Parathyroid adenoma (tissue), 2 donors: ENCODE measurements around the gene E2F3.

Experiments
- H2AFZ ChIP-seq: fragments of 300-600 bp; sonication (generic); one replicate; pipeline ENCODE4 v1.7.0; 2017; ENCODE audit warnings: antibody characterized with exemption, mild to moderate bottlenecking
- H3K27ac ChIP-seq: fragments of 300-600 bp; sonication (generic); one replicate; pipeline ENCODE4 v1.7.0; 2017
- H3K27me3 ChIP-seq: fragments of 300-600 bp; sonication (generic); one replicate; pipeline ENCODE4 v1.7.0; 2017; ENCODE audit warnings: low read length; ENCODE audit not compliant: control insufficient read depth, insufficient read depth
- H3K36me3 ChIP-seq: fragments of 300-600 bp; sonication (generic); one replicate; pipeline ENCODE4 v1.7.0; 2017; ENCODE audit warnings: low read length; ENCODE audit not compliant: control insufficient read depth, insufficient read depth
- H3K4me1 ChIP-seq: fragments of 300-600 bp; sonication (generic); one replicate; pipeline ENCODE4 v1.7.0; 2017; ENCODE audit warnings: control low read depth
- H3K4me2 ChIP-seq: fragments of 300-600 bp; sonication (generic); one replicate; pipeline ENCODE4 v1.7.0; 2017; ENCODE audit warnings: low read length
- H3K4me3 ChIP-seq: fragments of 300-600 bp; sonication (generic); one replicate; pipeline ENCODE4 v1.7.0; 2017; ENCODE audit warnings: low read depth, low read length
- H3K79me2 ChIP-seq: fragments of 300-600 bp; sonication (generic); one replicate; pipeline ENCODE4 v1.7.0; 2017; ENCODE audit warnings: control low read depth
- H3K9ac ChIP-seq: fragments of 300-600 bp; sonication (generic); one replicate; pipeline ENCODE4 v1.7.0; 2017; ENCODE audit warnings: mild to moderate bottlenecking
- H3K9me3 ChIP-seq: fragments of 300-600 bp; sonication (generic); one replicate; pipeline ENCODE4 v1.7.0; 2017; ENCODE audit warnings: low read length; ENCODE audit not compliant: control insufficient read depth
- TF ChIP-seq, protein P1 (sequence below): fragments of 300-600 bp; sonication (generic); IDR thresholded peaks from one replicate; pipeline ENCODE4 v1.7.0; 2017; ENCODE audit warnings: antibody characterized with exemption, mild to moderate bottlenecking
- donor health status: primary hyperparathyroidism.

The E2F3 gene

DNA sequence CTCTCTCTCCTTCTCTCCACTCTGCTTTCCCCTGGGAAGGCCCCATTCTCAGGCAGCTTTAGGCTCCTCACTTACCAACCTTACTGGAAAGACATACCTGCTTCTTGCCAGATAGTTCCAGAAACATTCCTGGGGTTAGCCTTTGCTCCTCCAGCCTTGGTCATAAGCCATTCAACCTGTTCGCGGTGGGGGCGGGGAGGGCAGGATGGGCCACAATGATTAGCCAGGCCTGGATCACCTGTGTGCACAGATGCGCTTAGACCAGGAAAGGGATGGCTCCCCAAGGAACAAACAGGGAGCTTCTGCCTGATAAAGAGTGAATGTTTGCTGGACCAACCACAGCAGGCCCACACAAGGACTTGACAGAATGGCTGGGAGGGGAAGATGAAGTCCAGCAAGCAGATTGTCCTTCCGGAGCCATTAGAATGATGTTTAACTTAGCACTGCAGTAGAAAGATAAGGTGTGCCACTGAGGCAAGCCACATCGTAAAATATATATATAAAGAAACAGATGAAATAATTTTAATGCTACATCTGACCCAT lies 74.9 kb downstream of the E2F3 start:
- no peaks in the 10 kb centered on the region for H3K9me3 ChIP-seq
- no peak overlapping the region for H3K27ac ChIP-seq
- H3K79me2 ChIP-seq = no peaks in the 10 kb centered on the region
- no peaks in the 10 kb centered on the region for H3K4me1 ChIP-seq
- TF ChIP-seq, protein P1, sequence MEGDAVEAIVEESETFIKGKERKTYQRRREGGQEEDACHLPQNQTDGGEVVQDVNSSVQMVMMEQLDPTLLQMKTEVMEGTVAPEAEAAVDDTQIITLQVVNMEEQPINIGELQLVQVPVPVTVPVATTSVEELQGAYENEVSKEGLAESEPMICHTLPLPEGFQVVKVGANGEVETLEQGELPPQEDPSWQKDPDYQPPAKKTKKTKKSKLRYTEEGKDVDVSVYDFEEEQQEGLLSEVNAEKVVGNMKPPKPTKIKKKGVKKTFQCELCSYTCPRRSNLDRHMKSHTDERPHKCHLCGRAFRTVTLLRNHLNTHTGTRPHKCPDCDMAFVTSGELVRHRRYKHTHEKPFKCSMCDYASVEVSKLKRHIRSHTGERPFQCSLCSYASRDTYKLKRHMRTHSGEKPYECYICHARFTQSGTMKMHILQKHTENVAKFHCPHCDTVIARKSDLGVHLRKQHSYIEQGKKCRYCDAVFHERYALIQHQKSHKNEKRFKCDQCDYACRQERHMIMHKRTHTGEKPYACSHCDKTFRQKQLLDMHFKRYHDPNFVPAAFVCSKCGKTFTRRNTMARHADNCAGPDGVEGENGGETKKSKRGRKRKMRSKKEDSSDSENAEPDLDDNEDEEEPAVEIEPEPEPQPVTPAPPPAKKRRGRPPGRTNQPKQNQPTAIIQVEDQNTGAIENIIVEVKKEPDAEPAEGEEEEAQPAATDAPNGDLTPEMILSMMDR = no peak
- H2AFZ ChIP-seq = no peak overlapping the region
- no peak overlapping the region for H3K4me3 ChIP-seq
- H3K27me3 ChIP-seq = no peaks in the 10 kb centered on the region
- H3K9ac ChIP-seq = no peak overlapping the region
- no peaks in the 10 kb centered on the region for H3K36me3 ChIP-seq
- H3K4me2 ChIP-seq = no peak overlapping the region

DNA sequence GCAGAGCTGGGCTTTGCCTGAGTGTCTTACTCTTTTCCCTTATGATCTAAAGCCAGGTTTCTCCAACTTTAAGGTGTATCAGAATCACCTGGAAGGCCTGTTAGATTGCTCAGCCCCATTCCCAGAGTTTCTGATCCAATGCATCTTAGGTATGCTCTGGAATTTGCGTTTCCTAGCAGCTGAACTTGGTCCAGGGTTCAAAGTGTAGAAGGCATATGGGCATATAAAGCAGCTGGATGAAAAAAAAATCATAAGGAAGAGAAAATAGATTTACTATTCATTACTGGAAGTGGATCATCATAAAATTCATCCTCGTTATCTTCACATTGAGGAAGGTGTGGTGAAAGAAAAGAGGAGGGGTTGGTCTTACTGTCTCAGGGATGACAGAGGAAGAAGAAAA lies 75.8 kb downstream of the E2F3 start:
- Histone ChIP-seq H3K4me2 (no peak overlapping the region), H3K4me1 (no peaks in the 10 kb centered on the region), H3K9ac (no peak overlapping the region), H2AFZ (no peak overlapping the region), H3K27me3 (no peaks in the 10 kb centered on the region), H3K4me3 (no peak overlapping the region), H3K36me3 (no peaks in the 10 kb centered on the region), H3K79me2 (no peaks in the 10 kb centered on the region), H3K9me3 (no peaks in the 10 kb centered on the region), H3K27ac (no peak overlapping the region)
- TF ChIP-seq, protein P1 = no peak

DNA sequence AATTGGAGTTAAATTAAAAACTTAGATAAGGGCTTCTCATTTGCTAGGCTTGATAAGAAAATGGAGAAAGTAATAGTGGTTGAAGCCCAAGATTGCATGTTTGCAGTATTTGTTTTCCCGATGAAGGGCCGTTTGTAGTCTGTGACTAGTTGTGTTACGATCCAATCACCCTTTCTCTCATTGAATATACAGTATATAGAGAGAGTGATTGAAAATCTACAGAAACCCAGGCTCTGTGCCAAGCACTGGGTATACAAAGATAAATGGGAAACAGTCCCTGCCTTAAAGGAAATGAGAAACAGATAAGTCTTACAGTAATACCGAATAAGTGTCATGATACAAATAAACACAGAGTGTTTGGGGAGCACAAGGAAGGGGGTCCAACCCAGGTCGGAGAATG lies 77.4 kb downstream of the E2F3 start:
- no peak overlapping the region for H3K4me3 ChIP-seq
- H3K79me2 ChIP-seq = no peaks in the 10 kb centered on the region
- TF ChIP-seq, protein P1 = no peak
- no peak overlapping the region for H3K9ac ChIP-seq
- no peak overlapping the region for H3K27ac ChIP-seq
- no peaks in the 10 kb centered on the region for H3K4me1 ChIP-seq
- H3K9me3 ChIP-seq = no peaks in the 10 kb centered on the region
- no peak overlapping the region for H2AFZ ChIP-seq
- H3K27me3 ChIP-seq = no peaks in the 10 kb centered on the region
- no peaks in the 10 kb centered on the region for H3K36me3 ChIP-seq
- no peak overlapping the region for H3K4me2 ChIP-seq

DNA sequence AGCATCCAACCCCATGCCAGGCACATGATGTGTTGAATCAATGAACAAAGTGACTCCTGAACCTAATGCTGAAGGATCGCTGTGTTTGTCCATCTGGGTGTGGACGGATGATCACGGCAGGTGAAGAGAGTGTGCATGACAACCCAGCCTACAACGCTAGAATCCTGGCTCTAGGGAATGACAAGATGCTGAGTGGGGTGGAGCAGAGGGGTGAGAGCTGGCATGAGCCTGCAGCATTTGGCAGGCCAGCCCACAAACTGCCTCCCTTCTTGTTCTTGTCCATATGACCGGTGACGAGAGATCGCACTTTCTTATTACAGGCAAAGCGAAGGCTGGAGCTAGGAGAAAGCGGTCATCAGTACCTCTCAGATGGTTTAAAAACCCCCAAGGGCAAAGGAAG lies 77.8 kb downstream of the E2F3 start:
- Histone ChIP-seq H3K27me3 (no peaks in the 10 kb centered on the region), H3K4me3 (no peak overlapping the region), H3K27ac (no peak overlapping the region), H2AFZ (no peak overlapping the region), H3K9ac (no peak overlapping the region), H3K4me1 (no peaks in the 10 kb centered on the region), H3K4me2 (no peak overlapping the region), H3K36me3 (no peaks in the 10 kb centered on the region), H3K9me3 (no peaks in the 10 kb centered on the region), H3K79me2 (no peaks in the 10 kb centered on the region)
- TF ChIP-seq, protein P1 = no peak

DNA sequence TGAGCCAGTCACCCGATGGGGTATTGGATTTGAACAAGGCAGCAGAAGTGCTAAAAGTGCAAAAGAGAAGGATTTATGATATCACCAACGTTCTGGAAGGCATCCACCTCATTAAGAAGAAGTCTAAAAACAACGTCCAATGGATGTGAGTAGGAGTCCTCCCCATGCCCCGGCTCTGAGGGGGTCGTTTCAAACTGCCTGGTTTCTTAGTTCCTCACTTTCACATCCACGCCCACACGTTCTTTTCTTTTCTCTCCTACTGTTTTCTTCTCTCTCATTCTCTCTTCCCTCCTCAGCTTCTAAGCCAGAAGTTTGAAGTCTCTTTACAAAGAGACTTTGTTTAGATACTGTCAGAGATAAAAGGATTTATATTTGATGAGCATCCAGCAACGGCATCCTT lies 79.6 kb downstream of the E2F3 start:
- H3K27me3 ChIP-seq = no peaks in the 10 kb centered on the region
- no peaks in the 10 kb centered on the region for H3K4me1 ChIP-seq
- no peaks in the 10 kb centered on the region for H3K79me2 ChIP-seq
- H3K4me2 ChIP-seq = no peak overlapping the region
- H3K9me3 ChIP-seq = no peaks in the 10 kb centered on the region
- no peak overlapping the region for H3K9ac ChIP-seq
- no peak overlapping the region for H3K4me3 ChIP-seq
- TF ChIP-seq, protein P1 = no peak
- H3K27ac ChIP-seq = no peak overlapping the region
- H2AFZ ChIP-seq = no peak overlapping the region
- no peaks in the 10 kb centered on the region for H3K36me3 ChIP-seq
